Activated CD8-positive, alpha-beta memory T cell treated with anti-CD3 and anti-CD28 coated beads, Interleukin-2, amount 50 U/mL, for 24 hours (primary cell): Measurements from ENCODE around the gene S100A8.

Experiments used
- DNase-seq: peaks from one replicate; pipeline ENCODE4 v3.0.0-alpha.2; 2020; ENCODE audit errors: extremely low read depth

Gene S100A8

DNA sequence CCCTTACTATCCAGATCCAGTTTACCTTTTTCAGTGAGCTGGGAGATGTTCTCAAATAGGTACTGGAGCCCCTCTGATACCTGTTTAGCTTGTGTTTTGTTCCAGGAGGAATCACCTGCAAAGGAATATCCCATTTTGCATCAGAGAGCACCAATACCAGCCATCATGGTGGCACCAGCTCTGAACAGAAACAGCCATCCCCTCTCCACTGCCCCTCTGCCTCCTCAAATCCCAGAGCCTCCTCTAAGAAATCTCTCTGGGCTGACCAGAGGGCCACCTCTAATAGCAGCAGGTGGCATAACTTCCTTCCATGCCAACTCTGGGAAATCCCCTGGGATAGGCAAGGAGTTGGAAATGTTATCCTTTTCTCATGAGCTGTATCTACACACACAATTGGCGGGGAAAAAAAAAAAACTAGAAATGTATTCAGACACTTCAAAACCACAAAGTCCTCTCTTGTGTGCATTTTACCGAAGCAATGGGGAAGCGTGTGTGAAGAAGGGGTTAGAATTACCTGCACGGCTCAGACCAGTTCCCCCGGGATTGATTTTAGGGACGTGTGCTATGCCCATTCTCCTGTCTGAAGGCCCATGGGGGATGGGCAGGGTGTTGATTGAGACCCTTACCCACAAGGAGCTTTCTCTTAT, 44.7 kb downstream of the S100A8 start:
- no peak for DNase-seq

DNA sequence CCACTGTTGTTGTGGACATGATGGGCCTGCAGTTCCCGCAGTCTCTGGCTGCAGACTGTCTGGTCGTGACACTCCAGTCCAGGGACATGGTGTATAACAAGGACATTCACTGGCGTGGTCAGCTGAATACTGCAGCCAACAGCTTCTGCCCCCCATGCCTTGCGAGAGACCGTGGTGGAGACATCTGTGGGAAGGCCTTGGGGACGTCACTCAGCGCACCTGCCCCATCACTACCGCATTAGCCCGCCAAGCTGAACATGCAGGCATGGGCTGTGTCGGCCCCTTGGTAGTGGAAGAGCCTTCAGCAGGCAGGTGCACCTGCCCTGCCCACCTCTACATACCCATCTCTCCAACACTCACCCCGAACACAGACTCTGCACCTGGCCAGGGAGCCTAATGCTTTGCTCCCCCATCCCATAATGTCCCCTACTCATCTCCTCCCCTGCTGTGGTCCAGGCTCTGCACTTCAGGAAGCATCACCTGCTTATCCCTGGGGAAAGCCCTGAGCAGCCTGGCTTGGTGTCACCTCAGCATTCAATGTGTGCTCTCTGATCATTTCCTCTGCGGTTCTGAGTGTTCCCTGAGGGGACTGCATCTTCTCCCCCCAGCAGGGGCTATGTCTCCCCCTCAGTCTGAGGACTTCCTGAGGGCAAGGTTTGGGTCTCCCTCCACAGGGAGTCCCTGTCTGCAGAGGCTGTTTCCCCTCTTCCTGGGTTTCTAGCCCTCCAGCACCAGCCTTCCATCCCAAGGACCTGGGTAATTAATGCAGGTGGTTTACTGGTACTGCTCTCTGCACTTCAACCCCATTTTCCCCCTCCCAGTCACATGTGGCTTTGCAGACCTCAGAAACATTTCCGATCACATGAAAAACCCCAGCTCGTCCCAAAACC, 45.4 kb downstream of the S100A8 start:
- DNase-seq = no peak

DNA sequence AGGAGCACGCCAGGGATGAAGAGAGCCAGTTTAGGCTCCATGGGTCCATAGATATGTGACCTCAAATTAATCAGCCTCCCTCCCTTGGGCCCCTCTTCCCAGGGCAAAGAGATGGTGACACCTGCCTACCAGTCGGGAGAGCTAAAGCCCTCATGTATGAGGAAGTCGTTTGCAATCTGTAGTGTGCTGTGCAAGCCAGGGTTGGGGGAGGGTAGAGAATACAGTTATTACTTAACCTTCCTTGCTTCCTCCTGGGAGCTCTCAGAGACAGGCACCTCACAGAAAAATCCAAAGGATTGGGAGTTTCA, 46.2 kb downstream of the S100A8 start:
- no peak for DNase-seq

DNA sequence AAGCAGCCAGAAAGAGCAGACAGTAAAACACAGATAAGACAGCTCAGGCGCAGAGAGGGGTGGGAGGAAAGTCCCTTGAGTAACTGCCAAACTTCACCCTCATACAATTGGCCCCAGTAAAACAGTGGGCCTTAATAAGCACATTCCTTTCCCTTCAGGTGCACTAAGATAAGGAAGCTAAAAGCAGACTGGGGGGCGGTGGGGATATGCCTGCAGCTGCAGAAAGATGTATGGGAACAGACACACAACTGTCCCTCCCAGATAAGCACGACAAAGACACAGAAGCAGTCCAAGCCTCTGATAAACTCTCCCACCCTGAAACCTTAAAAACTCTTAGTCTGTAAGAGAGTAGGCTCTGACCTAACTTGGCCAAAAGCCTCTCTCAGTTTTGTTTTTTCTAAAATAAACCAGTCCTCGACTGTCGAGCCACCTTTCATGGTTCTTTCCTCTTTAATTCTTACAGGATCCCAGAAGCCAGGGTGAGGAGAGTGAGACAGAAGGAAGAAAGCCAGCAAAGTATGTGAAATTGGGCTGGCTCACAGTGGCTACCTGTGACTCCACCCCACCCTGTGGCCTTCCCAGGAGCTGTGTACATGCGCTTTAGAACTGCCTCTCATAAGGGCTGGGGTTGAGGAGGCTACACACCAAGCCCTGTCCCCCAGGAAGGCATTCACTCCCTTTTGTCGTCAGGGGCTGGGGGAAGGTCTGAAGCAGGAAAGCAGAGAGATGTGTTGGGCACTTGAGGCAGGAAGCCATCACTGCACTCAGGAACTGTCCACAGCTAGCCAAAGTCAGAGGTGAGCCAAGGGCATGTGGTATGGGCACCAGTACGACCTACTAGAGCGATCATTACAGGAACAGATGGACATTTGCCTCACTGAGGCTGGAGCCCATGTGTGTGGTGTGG, 46.8 kb downstream of the S100A8 start:
- no peak for DNase-seq

DNA sequence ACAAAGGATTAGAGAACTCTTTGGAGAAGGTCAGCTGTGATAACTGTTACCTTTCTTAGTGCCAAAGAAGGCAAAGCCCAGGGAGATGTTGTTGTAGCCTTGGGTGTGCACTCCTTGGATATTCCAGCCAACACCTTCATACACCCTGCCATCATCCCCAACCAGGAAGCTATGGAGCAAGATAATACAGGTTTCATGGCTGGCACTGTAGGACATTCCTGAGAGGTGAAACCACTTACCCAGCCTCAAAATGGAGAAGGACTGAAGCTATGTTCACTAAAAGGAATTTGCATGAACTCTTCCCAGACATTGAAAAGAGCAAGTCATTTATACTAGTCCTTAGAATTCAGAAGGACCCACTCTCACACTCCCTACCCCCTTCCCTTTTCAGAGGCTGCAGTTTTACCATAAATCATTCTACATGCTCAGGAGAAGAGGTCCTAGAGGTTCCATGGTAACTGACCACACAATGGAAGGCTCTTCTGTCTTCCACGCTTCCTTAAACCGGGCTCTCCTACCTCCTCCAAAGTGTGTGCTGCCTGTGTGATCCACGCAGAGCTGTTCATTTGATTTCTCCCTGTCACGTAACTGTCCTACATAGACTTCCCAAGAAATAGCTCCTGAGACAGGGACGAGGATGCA, 47.7 kb downstream of the S100A8 start:
- no peak for DNase-seq

DNA sequence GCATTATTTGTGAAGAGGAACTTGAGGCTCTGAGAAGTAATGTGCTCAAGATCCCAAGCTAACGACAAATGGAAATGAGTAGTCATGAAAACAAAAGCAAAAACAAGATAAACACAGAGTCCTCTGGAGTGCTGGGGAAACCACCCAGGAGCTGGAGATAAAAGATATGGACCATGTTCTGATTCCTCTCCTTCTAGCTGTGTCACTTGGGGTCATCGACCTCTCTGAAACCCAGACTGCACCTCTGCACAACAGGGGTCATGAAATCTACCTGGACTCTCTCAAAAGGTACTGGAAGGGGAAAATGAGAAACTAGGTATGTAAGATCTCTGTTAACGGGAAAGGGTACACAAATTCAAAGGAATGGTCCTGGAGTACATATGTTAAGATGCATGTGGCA, 48.7 kb downstream of the S100A8 start:
- DNase-seq = no peak

DNA sequence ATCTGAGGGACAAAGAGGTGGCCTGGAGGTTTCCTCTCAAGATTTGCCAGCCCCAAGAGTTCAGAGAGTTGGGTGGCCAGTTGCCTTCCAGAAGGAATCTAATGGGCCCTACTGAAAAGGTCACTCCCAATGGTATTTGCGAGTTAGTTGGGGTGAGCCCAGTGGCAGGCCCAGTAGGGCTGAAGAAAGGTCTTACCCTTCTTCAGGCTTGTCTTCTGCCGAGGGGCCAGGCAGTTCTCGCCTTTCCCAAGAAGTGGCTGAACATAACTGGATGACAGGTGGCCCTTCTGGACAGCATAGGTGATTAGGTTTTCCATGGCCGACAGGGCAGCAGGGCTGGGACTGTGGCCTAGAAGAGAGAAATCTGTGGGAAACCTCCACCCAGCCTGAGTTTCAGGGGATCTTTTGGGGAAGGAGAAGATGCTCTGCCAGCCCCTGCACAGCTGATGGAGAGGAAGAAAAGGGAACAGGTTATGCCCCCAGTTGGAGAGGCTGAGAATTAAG, 49.4 kb downstream of the S100A8 start:
- DNase-seq = no peak

DNA sequence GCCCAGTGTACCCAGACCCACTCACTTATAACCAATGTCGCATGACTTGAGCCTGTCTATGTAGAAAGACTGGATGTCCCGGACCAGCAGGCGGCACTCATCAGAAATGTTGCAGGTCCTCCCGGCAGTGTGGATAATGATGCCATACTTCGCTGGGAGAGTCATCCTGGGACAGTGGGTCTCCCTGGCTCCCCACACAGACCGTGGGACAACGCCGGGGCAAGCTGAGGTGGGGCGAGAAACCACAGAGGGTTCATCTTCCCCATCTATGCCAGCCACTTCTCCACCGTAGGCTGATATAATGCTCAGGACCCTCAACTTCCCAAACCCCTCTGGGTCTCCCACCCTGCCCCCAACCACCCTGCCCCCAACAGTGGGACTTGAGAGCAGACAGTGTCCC, 50.5 kb downstream of the S100A8 start:
- DNase-seq = no peak
